NCI-H774 (cell line): ENCODE measurements around the gene FXYD5.
"Not testable (repeated sequence)": the region's sequence is repeated elsewhere in the genome, so short reads cannot be mapped to it uniquely, and the experiment has no call there.

Source experiments
- DNase-seq: peaks from one replicate; lab custom pipeline; 2025; lab: John Stamatoyannopoulos, UW

Gene FXYD5

GRCh38 chr19:35138305-35138892 is 16.1 kb upstream of the FXYD5 start, which contains the start of gene FXYD1:
TSS of gene FXYD1 (plus strand) at chr19:35138824. CDS start at chr19:35140080, 1,256 bp downstream.
- DNase-seq: no peak

GRCh38 chr19:35140207-35140961 is 14.2 kb upstream of the FXYD5 start:
- DNase-seq: no peak

DNA sequence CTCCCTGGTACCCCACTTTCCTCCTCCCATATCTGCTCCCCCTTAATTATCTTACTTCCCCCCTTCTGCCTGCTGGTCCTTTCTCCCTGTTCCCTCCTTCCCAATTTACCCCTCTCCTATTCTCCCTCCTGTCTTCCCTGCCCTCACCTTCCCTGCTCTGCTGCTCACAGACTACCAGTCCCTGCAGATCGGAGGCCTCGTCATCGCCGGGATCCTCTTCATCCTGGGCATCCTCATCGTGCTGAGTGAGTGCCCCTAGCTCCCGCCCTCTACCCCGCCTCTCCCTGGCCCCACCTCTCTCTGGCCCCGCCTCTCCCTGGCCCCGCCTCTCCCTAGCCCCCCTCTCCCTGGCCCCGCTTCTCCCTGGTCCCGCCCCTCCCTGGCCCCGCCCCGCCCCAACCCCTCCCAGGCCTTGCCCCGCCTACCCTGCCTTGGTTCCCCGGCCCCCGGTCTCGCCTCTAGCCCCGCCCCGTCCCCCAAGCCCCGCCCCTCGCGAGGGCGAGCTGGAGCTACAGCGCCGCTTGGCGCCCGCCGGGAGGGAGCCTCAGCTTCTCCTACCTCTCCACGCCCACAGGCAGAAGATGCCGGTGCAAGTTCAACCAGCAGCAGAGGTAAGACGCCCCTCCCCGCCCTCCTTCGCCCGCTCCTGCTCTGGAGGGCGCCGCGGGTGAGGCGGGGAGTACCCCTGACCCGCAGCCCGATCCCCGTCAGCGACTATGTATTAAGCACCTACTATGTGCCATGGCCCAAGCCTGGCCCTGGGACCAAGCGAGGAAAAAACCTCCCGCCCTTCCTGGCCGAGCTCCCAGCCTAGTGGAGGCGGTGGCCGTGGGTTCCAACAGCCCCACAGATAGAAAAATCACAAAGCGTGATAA is 13.3 kb upstream of the FXYD5 start:
- peak; percentile 74 for DNase-seq

GRCh38 chr19:35141837-35142605 is 12.5 kb upstream of the FXYD5 start:
- no peak for DNase-seq

- DNase-seq: no peak
Measured at GRCh38 chr19:35142606-35143230, 11.8 kb upstream of the FXYD5 start.

GRCh38 chr19:35143231-35143715 is 11.3 kb upstream of the FXYD5 start, which contains the start of gene FXYD7:
TSS of gene FXYD7 (plus strand) at chr19:35143255. CDS start at chr19:35143334, 79 bp downstream.
- no peak for DNase-seq

DNA sequence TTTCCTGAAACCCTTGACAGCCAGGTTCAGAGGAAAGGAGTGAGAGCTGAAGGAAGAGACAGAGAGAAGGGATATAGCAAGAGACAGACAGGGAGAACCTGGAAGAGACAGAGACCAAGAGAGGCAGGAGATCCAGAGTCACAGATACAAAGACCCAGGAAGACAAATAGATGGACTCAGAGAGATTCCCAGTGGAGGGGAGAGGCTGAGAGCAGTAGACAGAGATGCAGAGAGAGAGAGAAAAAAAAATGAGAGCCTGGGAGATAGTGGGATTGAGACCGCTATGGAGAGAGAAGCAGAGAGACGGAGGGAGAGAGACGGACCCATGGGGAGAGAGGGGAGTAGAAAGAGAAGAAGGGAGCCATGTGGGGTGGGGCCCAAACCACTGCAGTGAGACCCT is 10.7 kb upstream of the FXYD5 start:
- DNase-seq: no peak

GRCh38 chr19:35144259-35144599 is 10.3 kb upstream of the FXYD5 start:
- no peak for DNase-seq

GRCh38 chr19:35144600-35145436 is 9.7 kb upstream of the FXYD5 start:
- DNase-seq: no peak

GRCh38 chr19:35146746-35147459 is 7.6 kb upstream of the FXYD5 start:
- DNase-seq: no peak

- DNase-seq: no peak
Measured at GRCh38 chr19:35149463-35149862, 5.1 kb upstream of the FXYD5 start.

DNA sequence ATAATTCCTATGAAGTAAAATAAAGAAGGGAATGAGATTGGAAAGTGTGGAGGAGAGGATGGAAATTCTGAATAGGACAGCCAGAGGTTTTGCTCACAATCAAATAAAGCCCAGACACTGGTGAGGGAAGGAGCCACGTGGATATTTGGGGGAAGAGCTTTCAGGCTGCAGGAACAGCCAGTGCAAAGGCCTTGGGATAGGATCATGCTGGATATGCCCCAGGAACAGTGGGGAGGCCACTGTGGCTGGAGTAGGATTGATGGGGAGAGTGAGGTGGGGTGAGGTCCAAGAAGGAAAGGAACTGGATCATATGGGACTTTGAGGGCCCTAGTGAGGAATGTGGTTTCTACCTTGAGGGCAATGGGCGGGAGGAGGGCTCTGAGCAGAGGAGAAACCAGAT is 4.1 kb upstream of the FXYD5 start:
- DNase-seq: no peak

- no peak for DNase-seq
Measured at GRCh38 chr19:35151273-35152065, 3.1 kb upstream of the FXYD5 start.

- not testable (repeated sequence) for DNase-seq
Measured at GRCh38 chr19:35153129-35153522, 1.4 kb upstream of the FXYD5 start.

- no peak for DNase-seq
Measured at GRCh38 chr19:35153701-35154524, 622 bp upstream of the FXYD5 start.

DNA sequence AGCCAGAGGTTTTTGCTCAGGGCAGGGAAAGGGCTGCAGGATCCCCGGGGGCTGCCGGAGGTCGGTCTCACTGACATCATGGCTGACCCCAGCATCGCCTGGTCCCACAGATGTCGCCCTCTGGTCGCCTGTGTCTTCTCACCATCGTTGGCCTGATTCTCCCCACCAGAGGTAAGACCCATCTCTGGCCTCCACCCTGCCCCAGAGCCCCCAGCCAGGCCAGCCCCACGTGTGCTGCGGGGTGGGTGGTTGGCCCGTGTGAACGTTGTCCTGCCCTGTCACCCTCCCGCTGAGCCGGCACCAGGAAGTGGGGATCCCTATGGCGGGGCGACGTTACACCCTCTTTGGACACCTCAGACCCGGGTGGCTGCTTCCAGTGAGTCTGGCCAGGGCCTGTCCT is 906 bp downstream of the FXYD5 start:
- no peak for DNase-seq

- DNase-seq: no peak
Measured at GRCh38 chr19:35155981-35156672, 1.6 kb downstream of the FXYD5 start.

GRCh38 chr19:35156673-35157014 is 2.1 kb downstream of the FXYD5 start:
- no peak for DNase-seq
